Liver (tissue), 3 donors: Measurements from ENCODE around the gene DOC2B.

Experiments used
- CTCF ChIP-seq: fragments of 150-350 bp; IDR thresholded peaks from 2 replicates; pipeline ENCODE4 v1.5.1; 2017; ENCODE audit warnings: improper control_type of control experiment, low read depth, low read length; ENCODE audit not compliant: missing input control
- GABPA ChIP-seq, 2 donors: IDR thresholded peaks in 1 of 2; conservative IDR thresholded peaks in 1 of 2; 2 replicates each; pipeline ENCODE4 v1.6.1; 2016; ENCODE audit warnings: antibody characterized with exemption in 2 of 2, mild to moderate bottlenecking in 1 of 2, moderate library complexity in 1 of 2
- HNF4G ChIP-seq: IDR thresholded peaks from 2 replicates; pipeline ENCODE4 v1.6.1; 2016; ENCODE audit warnings: antibody characterized with exemption
- RXRA ChIP-seq, 2 donors: IDR thresholded peaks; 2 replicates each; pipeline ENCODE4 v1.6.1; 2017 to 2018; ENCODE audit warnings: antibody characterized with exemption in 2 of 2, mild to moderate bottlenecking in 1 of 2
- TAF1 ChIP-seq: conservative IDR thresholded peaks from 2 replicates; pipeline ENCODE4 v1.6.1; 2016; ENCODE audit warnings: antibody characterized with exemption, mild to moderate bottlenecking
- YY1 ChIP-seq: IDR thresholded peaks from 2 replicates; pipeline ENCODE4 v1.6.1; 2016; ENCODE audit warnings: antibody characterized with exemption, mild to moderate bottlenecking
- ZBTB33 ChIP-seq: IDR thresholded peaks from 2 replicates; pipeline ENCODE4 v1.6.1; 2016; ENCODE audit warnings: antibody characterized with exemption
- donor health status: healthy.
- donor health status: healthy.

GRCh38 chr17:194828-195602 lies 13.6 kb upstream of the DOC2B start:
- TF ChIP-seq YY1: no peak
- no peak for TF ChIP-seq CTCF
- TF ChIP-seq HNF4G: no peak
- TF ChIP-seq TAF1: no peak
- TF ChIP-seq RXRA (IDR thresholded peaks at IDR 0.05): no peak
- TF ChIP-seq ZBTB33: no peak
- TF ChIP-seq GABPA (IDR thresholded peaks at IDR 0.05 in 1 of 2, conservative IDR thresholded peaks at IDR 0.05 in 1 of 2): no peak
